Measurements from ENCODE around the gene FRMD4A.

The FRMD4A gene

GRCh38 chr10:13991353-13991752 is 339.4 kb downstream of the FRMD4A start:
- no peak for TF ChIP-seq ZNF274 (IDR thresholded peaks at IDR 0.05; ENCODE audit: low read depth, low read length)
- H3K4me3 ChIP-seq (ENCODE audit: low read length) = no peak overlapping the region

GRCh38 chr10:13990946-13991345 is 339.8 kb downstream of the FRMD4A start:
- no peak for TF ChIP-seq ZNF274 (IDR thresholded peaks at IDR 0.05; ENCODE audit: low read depth, low read length)
- H3K4me3 ChIP-seq (ENCODE audit: low read length) = no peak overlapping the region

GRCh38 chr10:13990392-13990805 is 340.3 kb downstream of the FRMD4A start:
- no peak overlapping the region for H3K4me3 ChIP-seq (ENCODE audit: low read length)
- no peak for TF ChIP-seq ZNF274 (IDR thresholded peaks at IDR 0.05; ENCODE audit: low read depth, low read length)

- no peak overlapping the region for H3K4me3 ChIP-seq (ENCODE audit: low read length)
- no peak for TF ChIP-seq ZNF274 (IDR thresholded peaks at IDR 0.05; ENCODE audit: low read depth, low read length)
These were observed 341.1 kb downstream of the FRMD4A start for GRCh38 chr10:13989616-13990015.

- TF ChIP-seq ZNF274 (IDR thresholded peaks at IDR 0.05; ENCODE audit: low read depth, low read length) = no peak
- no peak overlapping the region for H3K4me3 ChIP-seq (ENCODE audit: low read length)
These were observed 343.3 kb downstream of the FRMD4A start for GRCh38 chr10:13987446-13987845.

- no peak for TF ChIP-seq ZNF274 (IDR thresholded peaks at IDR 0.05; ENCODE audit: low read depth, low read length)
- H3K4me3 ChIP-seq (ENCODE audit: low read length) = no peak overlapping the region
These were observed 346.0 kb downstream of the FRMD4A start for GRCh38 chr10:13984647-13985155.

- TF ChIP-seq ZNF274 (IDR thresholded peaks at IDR 0.05; ENCODE audit: low read depth, low read length) = no peak
- H3K4me3 ChIP-seq (ENCODE audit: low read length) = no peak overlapping the region
These were observed 347.7 kb downstream of the FRMD4A start for GRCh38 chr10:13983035-13983434.

GRCh38 chr10:13978533-13979115 is 352.1 kb downstream of the FRMD4A start:
- no peak overlapping the region for H3K4me3 ChIP-seq (ENCODE audit: low read length)
- TF ChIP-seq ZNF274 (IDR thresholded peaks at IDR 0.05; ENCODE audit: low read depth, low read length) = no peak

- TF ChIP-seq ZNF274 (IDR thresholded peaks at IDR 0.05; ENCODE audit: low read depth, low read length) = no peak
- no peak overlapping the region for H3K4me3 ChIP-seq (ENCODE audit: low read length)
These were observed 352.7 kb downstream of the FRMD4A start for GRCh38 chr10:13977861-13978532.

GRCh38 chr10:13973742-13974141 is 357.0 kb downstream of the FRMD4A start:
- no peak for TF ChIP-seq ZNF274 (IDR thresholded peaks at IDR 0.05; ENCODE audit: low read depth, low read length)
- H3K4me3 ChIP-seq (ENCODE audit: low read length) = no peak overlapping the region

- H3K4me3 ChIP-seq (ENCODE audit: low read length) = no peak overlapping the region
- no peak for TF ChIP-seq ZNF274 (IDR thresholded peaks at IDR 0.05; ENCODE audit: low read depth, low read length)
These were observed 358.1 kb downstream of the FRMD4A start for GRCh38 chr10:13972609-13973008.

GRCh38 chr10:13971601-13972475 is 358.9 kb downstream of the FRMD4A start:
- TF ChIP-seq ZNF274 (IDR thresholded peaks at IDR 0.05; ENCODE audit: low read depth, low read length) = no peak

GRCh38 chr10:13970957-13971353 is 359.8 kb downstream of the FRMD4A start:
- no peak for TF ChIP-seq ZNF274 (IDR thresholded peaks at IDR 0.05; ENCODE audit: low read depth, low read length)

More at GRCh38 chr10:13971601-13972475, 358.9 kb downstream of the FRMD4A start:
- H3K4me3 ChIP-seq (ENCODE audit: low read length) = no peak overlapping the region

GRCh38 chr10:13970236-13970956 is 360.3 kb downstream of the FRMD4A start:
- no peak overlapping the region for H3K4me3 ChIP-seq (ENCODE audit: low read length)
- no peak for TF ChIP-seq ZNF274 (IDR thresholded peaks at IDR 0.05; ENCODE audit: low read depth, low read length)

More at GRCh38 chr10:13970957-13971353, 359.8 kb downstream of the FRMD4A start:
- no peak overlapping the region for H3K4me3 ChIP-seq (ENCODE audit: low read length)

All from GM08714 (cell line).